Neural progenitor cell (in vitro differentiated cells): Measurements from ENCODE around the gene NR0B1. TPM values are rescaled to one million over a fixed set of nuclear protein-coding genes. Genes with fewer than 3 reads are reported as not detected.

Experiments
- DNase-seq: peaks from one replicate; pipeline ENCODE4 v3.0.0-alpha.2; 2016; ENCODE audit warnings: low spot score
- H2AFZ ChIP-seq: fragments of 200-600 bp; sonication (generic); replicated peaks from 2 replicates; pipeline ENCODE4 v1.6.1; 2016; ENCODE audit warnings: antibody characterized with exemption
- H3F3A ChIP-seq: fragments of 200-600 bp; sonication (generic); 2 replicates; pipeline ENCODE4 v1.6.1; 2016; ENCODE audit warnings: antibody characterized with exemption, low read depth
- H3K27ac ChIP-seq: fragments of 200-600 bp; sonication (generic); 2 replicates; pipeline ENCODE4 v1.5.1; 2016; ENCODE audit warnings: mild to moderate bottlenecking
- H3K27me3 ChIP-seq: fragments of 200-600 bp; sonication (generic); 2 replicates; pipeline ENCODE4 v1.6.1; 2016; ENCODE audit warnings: mild to moderate bottlenecking, moderate library complexity
- H3K36me3 ChIP-seq: fragments of 200-600 bp; sonication (generic); 2 replicates; pipeline ENCODE4 v1.5.1; 2016
- H3K4me1 ChIP-seq: fragments of 200-600 bp; sonication (generic); 2 replicates; pipeline ENCODE4 v1.6.1; 2016; ENCODE audit warnings: mixed run types
- H3K4me2 ChIP-seq: fragments of 200-600 bp; sonication (generic); 2 replicates; pipeline ENCODE4 v1.6.1; 2016
- H3K4me3 ChIP-seq: fragments of 200-600 bp; sonication (generic); 2 replicates; pipeline ENCODE4 v1.5.1; 2016
- H3K79me2 ChIP-seq: fragments of 200-600 bp; sonication (generic); 2 replicates; pipeline ENCODE4 v1.6.1; 2016; ENCODE audit warnings: low read depth
- H3K9ac ChIP-seq: fragments of 200-600 bp; sonication (generic); 2 replicates; pipeline ENCODE4 v1.6.1; 2016
- H3K9me3 ChIP-seq: fragments of 200-600 bp; sonication (generic); 2 replicates; pipeline ENCODE4 v1.5.1; 2016; ENCODE audit warnings: low read depth
- H4K20me1 ChIP-seq: fragments of 200-600 bp; sonication (generic); 2 replicates; pipeline ENCODE4 v1.6.1; 2016; ENCODE audit warnings: low read depth
- H3K27ac Mint-ChIP-seq: 3 replicates; pipeline ENCODE4 v1.8.0; 2021; ENCODE audit warnings: mixed read lengths
- H3K27me3 Mint-ChIP-seq: 2 replicates; pipeline ENCODE4 v1.8.0; 2022; ENCODE audit warnings: low read depth, mild to moderate bottlenecking, inconsistent platforms, moderate library complexity, mixed read lengths; ENCODE audit not compliant: insufficient read depth
- H3K36me3 Mint-ChIP-seq: 3 replicates; pipeline ENCODE4 v1.8.0; 2021; ENCODE audit warnings: mixed read lengths
- H3K4me1 Mint-ChIP-seq: 3 replicates; pipeline ENCODE4 v1.8.0; 2021; ENCODE audit warnings: mixed read lengths
- H3K4me3 Mint-ChIP-seq: 3 replicates; pipeline ENCODE4 v1.8.0; 2021; ENCODE audit warnings: mild to moderate bottlenecking, moderate library complexity, mixed read lengths
- H3K9me3 Mint-ChIP-seq: 3 replicates; pipeline ENCODE4 v1.8.0; 2020; ENCODE audit warnings: mixed read lengths
- CTCF ChIP-seq: fragments of 200-600 bp; sonication (generic); IDR thresholded peaks from 2 replicates; pipeline ENCODE4 v1.5.1; 2017; ENCODE audit warnings: antibody characterized with exemption, mild to moderate bottlenecking
- EZH2 ChIP-seq: fragments of 200-600 bp; sonication (generic); IDR thresholded peaks from 2 replicates; pipeline ENCODE4 v1.6.1; 2017; ENCODE audit warnings: antibody characterized with exemption, mild to moderate bottlenecking, moderate library complexity
- EZH2phosphoT487 ChIP-seq: fragments of 200-600 bp; sonication (generic); IDR thresholded peaks from 2 replicates; pipeline ENCODE4 v1.6.1; 2017; ENCODE audit warnings: antibody characterized with exemption
- total RNA-seq: library from RNA; depleted of rRNA; stranded (reverse); fragments of >200 nt; gene quantifications from 2 replicates; pipeline ENCODE4 v1.2.3, GENCODE V29; 2015; ENCODE audit warnings: low replicate concordance

NR0B1 gene
- total RNA-seq, 1 donor from 2014 or later, result not detected

- Histone ChIP-seq H3K27ac (no peak overlapping the region), H3K79me2 (no peaks in the 10 kb centered on the region), H3K4me3 (no peak overlapping the region), H3K9ac (no peak overlapping the region), H3K36me3 (no peaks in the 10 kb centered on the region), H3K4me1 (no peaks in the 10 kb centered on the region), H2AFZ (no peak overlapping the region), H3K4me2 (no peak overlapping the region), H4K20me1 (no peaks in the 10 kb centered on the region), H3F3A (no peaks in the 10 kb centered on the region), H3K27me3 (no peaks in the 10 kb centered on the region), H3K9me3 (no peaks in the 10 kb centered on the region)
- DNase-seq, result no peak
- Mint-ChIP-seq H3K9me3 (peaks cover 2% of the 10 kb centered on the region), H3K36me3 (no peaks in the 10 kb centered on the region), H3K4me3 (no peak overlapping the region), H3K27ac (no peak overlapping the region), H3K27me3 (no peaks in the 10 kb centered on the region), H3K4me1 (no peaks in the 10 kb centered on the region)
- no peak for TF ChIP-seq CTCF
- no peak for TF ChIP-seq EZH2phosphoT487
- no peak for TF ChIP-seq EZH2
These were observed 26.7 kb downstream of the NR0B1 start for GRCh38 chrX:30282527-30282926.

- no peaks in the 10 kb centered on the region for H3K4me1 Mint-ChIP-seq
- H3K4me3 Mint-ChIP-seq, result no peak overlapping the region
- H3K79me2 ChIP-seq, result no peaks in the 10 kb centered on the region
These were observed 28.8 kb downstream of the NR0B1 start for GRCh38 chrX:30280428-30280827.

DNA sequence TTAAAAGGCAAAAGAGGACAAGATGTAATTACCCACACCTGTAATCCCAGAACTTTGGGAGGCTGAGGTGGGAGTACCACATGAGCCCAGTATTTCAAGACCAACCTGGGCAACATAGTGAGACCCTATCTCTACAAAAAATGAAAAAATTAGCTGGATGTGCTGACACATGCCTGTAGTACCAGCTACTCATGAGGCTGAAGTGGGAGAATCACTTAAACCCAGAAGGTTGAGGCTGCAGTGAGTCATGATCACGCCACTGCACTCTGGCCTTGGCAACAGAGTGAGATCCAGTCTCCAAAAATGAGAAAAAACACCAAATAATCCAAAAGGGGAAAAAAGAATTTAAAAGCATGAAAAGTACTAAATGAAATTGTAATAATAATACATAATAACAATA, 30.8 kb downstream of the NR0B1 start:
- Histone ChIP-seq H3K4me3 (no peak overlapping the region), H3K9ac (no peak overlapping the region), H3K9me3 (no peaks in the 10 kb centered on the region), H3K4me1 (no peaks in the 10 kb centered on the region), H4K20me1 (no peaks in the 10 kb centered on the region), H3K36me3 (no peaks in the 10 kb centered on the region), H3K79me2 (no peaks in the 10 kb centered on the region), H3K27me3 (no peaks in the 10 kb centered on the region), H3F3A (no peaks in the 10 kb centered on the region), H3K4me2 (no peak overlapping the region), H2AFZ (no peak overlapping the region), H3K27ac (no peak overlapping the region)
- DNase-seq, result no peak
- no peaks in the 10 kb centered on the region for H3K36me3 Mint-ChIP-seq
- H3K4me3 Mint-ChIP-seq, result no peak overlapping the region
- no peak overlapping the region for H3K27ac Mint-ChIP-seq
- H3K4me1 Mint-ChIP-seq, result no peaks in the 10 kb centered on the region
- H3K9me3 Mint-ChIP-seq, result peaks cover 2% of the 10 kb centered on the region
- no peaks in the 10 kb centered on the region for H3K27me3 Mint-ChIP-seq
- TF ChIP-seq CTCF (no peak), EZH2phosphoT487 (no peak), EZH2 (no peak)

More at GRCh38 chrX:30280428-30280827, 28.8 kb downstream of the NR0B1 start:
- H2AFZ ChIP-seq, result no peak overlapping the region
- no peaks in the 10 kb centered on the region for H3K4me1 ChIP-seq
- H3K9ac ChIP-seq, result no peak overlapping the region
- H3K9me3 ChIP-seq, result no peaks in the 10 kb centered on the region
- Mint-ChIP-seq H3K27ac (no peak overlapping the region), H3K36me3 (no peaks in the 10 kb centered on the region), H3K27me3 (no peaks in the 10 kb centered on the region), H3K9me3 (peaks cover 2% of the 10 kb centered on the region)
- H3K27ac ChIP-seq, result no peak overlapping the region
- H3F3A ChIP-seq, result no peaks in the 10 kb centered on the region
- H3K4me3 ChIP-seq, result no peak overlapping the region
- no peaks in the 10 kb centered on the region for H4K20me1 ChIP-seq
- DNase-seq, result no peak
- H3K36me3 ChIP-seq, result no peaks in the 10 kb centered on the region
- TF ChIP-seq CTCF (no peak), EZH2phosphoT487 (no peak), EZH2 (no peak)
- no peaks in the 10 kb centered on the region for H3K27me3 ChIP-seq
- H3K4me2 ChIP-seq, result no peak overlapping the region

DNA sequence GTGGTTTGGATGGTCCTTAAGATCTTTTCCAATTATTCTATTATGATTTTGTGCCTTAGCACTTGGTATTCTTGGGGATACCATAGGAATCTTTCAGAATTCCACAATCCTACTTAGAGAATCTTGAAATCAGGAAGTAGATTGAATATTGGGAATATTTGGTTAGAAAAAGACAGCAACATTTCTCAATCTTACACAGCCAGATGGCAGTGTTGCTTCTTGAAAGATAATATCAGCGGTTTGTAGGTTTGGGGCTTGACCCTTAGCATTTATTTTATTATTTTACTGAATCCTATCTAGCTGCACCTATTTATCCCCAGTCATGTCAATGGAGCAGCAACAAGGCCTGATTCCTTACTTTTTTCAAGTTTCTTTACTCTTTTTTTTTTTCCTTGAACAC, 33.7 kb downstream of the NR0B1 start:
- Histone ChIP-seq H3F3A (no peaks in the 10 kb centered on the region), H3K27ac (no peak overlapping the region), H4K20me1 (no peaks in the 10 kb centered on the region), H3K4me2 (no peak overlapping the region), H2AFZ (no peak overlapping the region), H3K9me3 (no peaks in the 10 kb centered on the region), H3K27me3 (no peaks in the 10 kb centered on the region), H3K4me3 (no peak overlapping the region), H3K9ac (no peak overlapping the region), H3K36me3 (no peaks in the 10 kb centered on the region), H3K79me2 (no peaks in the 10 kb centered on the region), H3K4me1 (no peaks in the 10 kb centered on the region)
- DNase-seq, result peak; percentile 7
- no peak overlapping the region for H3K27ac Mint-ChIP-seq
- no peaks in the 10 kb centered on the region for H3K4me1 Mint-ChIP-seq
- no peaks in the 10 kb centered on the region for H3K9me3 Mint-ChIP-seq
- no peak overlapping the region for H3K4me3 Mint-ChIP-seq
- no peaks in the 10 kb centered on the region for H3K27me3 Mint-ChIP-seq
- TF ChIP-seq CTCF, result peak; percentile 44
- no peak for TF ChIP-seq EZH2phosphoT487
- H3K36me3 Mint-ChIP-seq, result no peaks in the 10 kb centered on the region
